ENCODE measurements around the gene FAM170B. TPM values are rescaled to one million over a fixed set of nuclear protein-coding genes. Genes with fewer than 3 reads are reported as not detected.

Gene FAM170B
- total and polyA plus RNA-seq, 2 of the 4 experiments (the other 2 are of a cell fraction) = not detected

GRCh38 chr10:49177391-49178355 lies 43.9 kb upstream of the FAM170B start:
- intact Hi-C loops (cut with micrococcal nuclease) = no loop called here
- TF ChIP-seq CHD1 (IDR thresholded peaks at IDR 0.05; ENCODE audit: low read depth, low read length) (0 out of 2 replicates have a peak, but pooled peaks have one; percentile 27), MAZ (IDR thresholded peaks at IDR 0.05; ENCODE audit: borderline replicate concordance, low read depth, low read length) (no peak), USF2 (IDR thresholded peaks at IDR 0.05; ENCODE audit: low read depth, low read length) (0 out of 2 replicates have a peak, but pooled peaks have one; percentile 45), POLR2A (IDR thresholded peaks at IDR 0.05; ENCODE audit: low read depth, low read length) (peak; percentile 48), FOS (IDR thresholded peaks at IDR 0.05; ENCODE audit: low read depth, low read length) (peak; percentile 97), NFE2L2 (IDR thresholded peaks at IDR 0.05; ENCODE audit: low read depth, low read length) (peak; percentile 35; the same call in 1 of the 2 replicates), CEBPB (IDR thresholded peaks at IDR 0.05; ENCODE audit: low read depth, low read length) (peak; percentile 50), RCOR1 (IDR thresholded peaks at IDR 0.05; ENCODE audit: insufficient replicate concordance, low read length) (no peak), BHLHE40 (IDR thresholded peaks at IDR 0.05; ENCODE audit: low read depth, low read length) (peak; percentile 60)
- no peak overlapping the region for H3K4me2 ChIP-seq (ENCODE audit: low read depth, low read length)
- DNase-seq (peak; percentile 96), ATAC-seq (ENCODE audit: low read depth) (peak; percentile 96)
- H3K56ac ChIP-seq (ENCODE audit: extremely low read depth, insufficient read depth, low read length) = peak overlapping the region; percentile 71; the same call in 1 of the 2 replicates
- no peak overlapping the region for H3K4me3 ChIP-seq (ENCODE audit: insufficient read depth, low read depth, low read length)
- peaks cover 14% of the 10 kb centered on the region for H3K4me1 ChIP-seq (ENCODE audit: control insufficient read depth, insufficient read depth, low read length)
- H2AFZ ChIP-seq (replicated peaks; ENCODE audit: low read length, poor library complexity) = peak overlapping the region; percentile 91
- peak overlapping the region; percentile 95 for H2AK5ac ChIP-seq (ENCODE audit: low read depth, low read length)
- no peaks in the 10 kb centered on the region for H3K36me3 ChIP-seq (ENCODE audit: control insufficient read depth, insufficient read depth, low read length)
- peak overlapping the region; percentile 91; the same call in 2 of the 3 replicates for H2BK15ac ChIP-seq (ENCODE audit: low read depth, low read length)
- no peak overlapping the region for H3K9ac ChIP-seq (ENCODE audit: low read depth, low read length)
- H3K18ac ChIP-seq (ENCODE audit: low read depth, low read length) = peak overlapping the region; percentile 74
- BruUV-seq (replicated peaks) = no TSS peak
- dilution Hi-C loops (cut with HindIII; ENCODE audit: low sequenced_read_pairs, unreplicated experiment) = no loop called here
- peak overlapping the region; percentile 97 for H2BK20ac ChIP-seq (ENCODE audit: low read depth, low read length)
- peak overlapping the region; percentile 95 for H4K91ac ChIP-seq (ENCODE audit: insufficient read depth, low read depth, low read length)
- 63% methylated on average over 3 of the region's 9 CpGs; no CpG with 5 or more reads in 1 of the 2 experiments for WGBS, 2 experiments (ENCODE audit: extremely low coverage in 2 of 2, insufficient read length in 1 of 2)
- H4K20me1 ChIP-seq (ENCODE audit: insufficient read depth, low read length) = no peaks in the 10 kb centered on the region
- H3K23ac ChIP-seq (ENCODE audit: low read depth, low read length) = peak overlapping the region; percentile 96
- peaks cover 25% of the 10 kb centered on the region for H3K9me1 ChIP-seq (ENCODE audit: insufficient read depth, low read length)
- peak overlapping the region; percentile 97 for H2BK120ac ChIP-seq (ENCODE audit: low read depth, low read length)
- no peaks in the 10 kb centered on the region for H3K79me1 ChIP-seq (ENCODE audit: low read depth in 1 of 2, low read length in 2 of 2)
- peak overlapping the region; percentile 91 for H2BK5ac ChIP-seq (ENCODE audit: low read depth, low read length, poor library complexity, severe bottlenecking)
- peak overlapping the region; percentile 97 for H3K14ac ChIP-seq (replicated peaks; ENCODE audit: low read depth, low read length)
- POLR2A ChIA-PET (ENCODE audit: unreplicated experiment) = no interaction called here
- in situ Hi-C loops (cut with MboI; ENCODE audit: low sequenced_read_pairs) = no loop called here
- peak overlapping the region; percentile 64 for H3K27ac ChIP-seq (ENCODE audit: insufficient read depth, low read length)
- CTCF ChIA-PET = no interaction called here
- H2AK9ac ChIP-seq (replicated peaks; ENCODE audit: low read depth, low read length, poor library complexity) = peak overlapping the region; percentile 87
- H4K5ac ChIP-seq (ENCODE audit: low read depth, low read length) = peak overlapping the region; percentile 73
- peak overlapping the region; percentile 89 to 91 for H4K8ac ChIP-seq (ENCODE audit: low read depth in 2 of 2, low read length in 2 of 2)
- H3K27me3 ChIP-seq (ENCODE audit: control insufficient read depth, insufficient read depth, low read length) = no peaks in the 10 kb centered on the region
- H3K9me3 ChIP-seq (ENCODE audit: control insufficient read depth, insufficient read depth, low read length) = no peaks in the 10 kb centered on the region
- peak overlapping the region; percentile 99 for H3K4ac ChIP-seq (ENCODE audit: low read depth, low read length)

Data from IMR-90 (cell line).